Upper lobe of left lung (tissue), 4 donors: ENCODE measurements around the gene TMCC3.

ENCODE experiments used
- CTCF ChIP-seq, 6 experiments: fragments of 450-650 bp in 4 of 6; fragments of 200-600 bp in 2 of 6; sonication (generic) in 2 of 6; IDR thresholded peaks; one replicate each; pipeline ENCODE4 v1.5.1; 2016 to 2019; ENCODE audit warnings: antibody characterized with exemption in 6 of 6
- POLR2A ChIP-seq, 4 donors: fragments of 450-650 bp; IDR thresholded peaks; one replicate each; pipeline ENCODE4 v1.5.1; 2016 to 2017; ENCODE audit warnings: antibody characterized with exemption in 4 of 4, mild to moderate bottlenecking in 2 of 4

- TF ChIP-seq CTCF (IDR thresholded peaks at IDR 0.05) (no peak), POLR2A (IDR thresholded peaks at IDR 0.05) (no peak)
Measured at GRCh38 chr12:94628819-94629472, 21.4 kb downstream of the TMCC3 start.
